CD8-positive, alpha-beta memory T cell (primary cell): ENCODE results near the gene PSMB3. TPM values are rescaled to one million over a fixed set of nuclear protein-coding genes. Genes with fewer than 3 reads are reported as not detected.

Experiments
- CTCF ChIA-PET: fragments of 350-600 bp; sonication (Branson Sonifier 250); formaldehyde crosslinking; loops from one replicate; lab custom pipeline; 2021; ENCODE audit warnings: antibody characterized with exemption; lab: Charles Lee
- POLR2A ChIA-PET: fragments of 350-600 bp; sonication (Branson Sonifier 250); formaldehyde crosslinking; loops from one replicate; lab custom pipeline; 2021; ENCODE audit warnings: antibody characterized with exemption; lab: Charles Lee
- DNase-seq, 5 donors: peaks; one replicate each; pipeline versions ENCODE4 v3.0.0 to v3.0.0-alpha.2; 2020 to 2022; ENCODE audit warnings: mixed read lengths in 1 of 5
- H3K27ac ChIP-seq: one replicate; pipeline ENCODE4 v1.7.0; 2013; ENCODE audit warnings: low read depth, mild to moderate bottlenecking, low read length, moderate library complexity
- H3K27me3 ChIP-seq: 2 replicates; pipeline ENCODE4 v1.7.0; 2013; ENCODE audit warnings: low read length, mild to moderate bottlenecking; ENCODE audit not compliant: insufficient read depth, poor library complexity, severe bottlenecking
- H3K36me3 ChIP-seq: 2 replicates; pipeline ENCODE4 v1.7.0; 2013; ENCODE audit warnings: mild to moderate bottlenecking, low read length, moderate library complexity; ENCODE audit not compliant: insufficient read depth
- H3K4me1 ChIP-seq: 2 replicates; pipeline ENCODE4 v1.7.0; 2013; ENCODE audit warnings: mild to moderate bottlenecking, low read length, moderate library complexity; ENCODE audit not compliant: insufficient read depth
- H3K4me3 ChIP-seq: 2 replicates; pipeline ENCODE4 v1.7.0; 2013; ENCODE audit warnings: mild to moderate bottlenecking, low read length
- H3K9me3 ChIP-seq: 2 replicates; pipeline ENCODE4 v1.7.0; 2013; ENCODE audit warnings: mild to moderate bottlenecking, low read length
- H3K27ac Mint-ChIP-seq, 8 donors: one replicate each; pipeline ENCODE4 v1.8.0; 2020 to 2021; ENCODE audit warnings: mixed read lengths in 8 of 8, mild to moderate bottlenecking in 6 of 8, inconsistent platforms in 3 of 8, moderate library complexity in 3 of 8
- H3K27me3 Mint-ChIP-seq, 2 donors: one replicate each; pipeline ENCODE4 v1.8.0; 2020 to 2021; ENCODE audit warnings: mixed read lengths in 2 of 2, mild to moderate bottlenecking in 1 of 2, moderate library complexity in 1 of 2
- H3K36me3 Mint-ChIP-seq, 3 donors: one replicate each; pipeline ENCODE4 v1.8.0; 2020 to 2021; ENCODE audit warnings: mixed read lengths in 3 of 3, inconsistent platforms in 1 of 3, mild to moderate bottlenecking in 1 of 3
- H3K4me1 Mint-ChIP-seq, 3 donors: one replicate each; pipeline ENCODE4 v1.8.0; 2020 to 2021; ENCODE audit warnings: mixed read lengths in 3 of 3, inconsistent platforms in 1 of 3, mild to moderate bottlenecking in 1 of 3
- H3K4me3 Mint-ChIP-seq, 7 donors: one replicate each; pipeline ENCODE4 v1.8.0; 2020 to 2021; ENCODE audit warnings: mixed read lengths in 7 of 7, mild to moderate bottlenecking in 6 of 7, moderate library complexity in 4 of 7, inconsistent platforms in 2 of 7
- H3K9me3 Mint-ChIP-seq, 5 donors: one replicate each; pipeline ENCODE4 v1.8.0; 2020 to 2022; ENCODE audit warnings: mixed read lengths in 5 of 5, mild to moderate bottlenecking in 3 of 5, moderate library complexity in 2 of 5, inconsistent platforms in 1 of 5
- polyA plus RNA-seq: library from polyadenylated mRNA; unstranded; fragments of 300-500 nt; fragmentation: Illumina TruSeq; gene quantifications from one replicate; pipeline ENCODE4 v1.2.3, GENCODE V29; 2021
- total RNA-seq, 2 experiments: library from RNA; stranded (reverse); gene quantifications; one replicate each; pipeline ENCODE4 v1.2.3, GENCODE V29; 2021

Gene PSMB3
- total and polyA plus RNA-seq, 3 experiments from 2014 or later = 317 to 431 (median 323) TPM

DNA sequence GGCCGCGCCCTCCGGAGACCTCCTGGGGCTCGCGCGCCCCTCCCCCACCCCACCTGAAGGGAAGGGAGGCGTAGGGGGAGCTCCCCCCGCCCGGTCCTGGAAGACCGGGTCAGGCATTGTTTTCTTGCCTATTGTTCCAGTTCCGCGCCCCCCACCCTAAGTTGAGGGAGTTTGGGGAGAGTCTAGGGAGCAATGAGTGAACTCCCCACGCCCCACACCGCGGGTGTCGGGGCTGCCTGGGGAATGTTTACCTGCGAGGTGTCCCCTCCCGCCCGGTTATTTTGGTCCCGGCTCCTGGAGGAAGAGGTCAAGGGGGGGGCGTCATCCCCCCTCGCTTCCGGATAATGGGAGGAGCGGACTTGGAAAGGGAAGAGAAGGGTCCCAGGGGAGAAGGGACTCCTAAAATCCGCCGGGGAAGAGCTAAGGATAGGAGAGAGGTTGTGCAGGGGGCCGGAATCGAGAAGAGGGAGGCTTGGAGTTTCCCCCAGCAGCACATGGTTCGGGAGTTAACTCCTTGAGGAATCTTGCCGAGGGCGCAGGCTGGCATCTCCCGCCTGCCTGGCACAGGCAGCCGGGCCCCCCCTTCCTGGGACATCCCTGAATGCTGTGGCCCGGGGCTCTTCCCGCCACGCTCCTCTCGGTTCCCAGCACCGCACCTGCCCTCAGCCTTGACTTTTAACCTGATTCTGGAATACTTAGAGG is 46.6 kb upstream of the PSMB3 start:
- H3K4me1 Mint-ChIP-seq = peaks cover 55 to 66% (median 61%) of the 10 kb centered on the region in 3 donors

GRCh38 chr17:38706505-38707216 is 45.9 kb upstream of the PSMB3 start:
- H3K27me3 Mint-ChIP-seq = no peaks in the 10 kb centered on the region
- peaks cover 50 to 64% (median 54%) of the 10 kb centered on the region in 3 donors for H3K4me1 Mint-ChIP-seq
- peak overlapping the region; percentile 78 to 98 (median 92) for H3K27ac Mint-ChIP-seq
- Histone ChIP-seq H3K4me1 (peaks cover 56% of the 10 kb centered on the region), H3K9me3 (no peaks in the 10 kb centered on the region), H3K36me3 (peaks cover 40% of the 10 kb centered on the region), H3K27me3 (no peaks in the 10 kb centered on the region), H3K27ac (peak overlapping the region; percentile 34), H3K4me3 (peak overlapping the region; percentile 67)
- ChIA-PET CTCF (interaction anchor here (0.8 to 3.7 kb wide), 8 partner anchors 9 to 163 kb away, joined by 3 to 26 read pairs (median 3); partner anchors contain the start of gene LASP1), POLR2A (interaction anchor here (0.6 to 3.6 kb wide), 9 partner anchors 10 to 162 kb away, joined by 3 to 56 read pairs (median 3); partner anchors contain the start of gene RPL23)
- DNase-seq = peak in 4 of 5 donors; percentile 26 to 61 (median 43)
- peak overlapping the region; percentile 93 to 99 (median 94) for H3K4me3 Mint-ChIP-seq
- peaks cover 0 to 73% (median 12%) of the 10 kb centered on the region in 3 donors for H3K36me3 Mint-ChIP-seq
- H3K9me3 Mint-ChIP-seq = no peaks in the 10 kb centered on the region

More for the DNA sequence above, 46.6 kb upstream of the PSMB3 start:
- Histone ChIP-seq H3K27ac (peak overlapping the region; percentile 34), H3K4me3 (peak overlapping the region; percentile 67), H3K4me1 (peaks cover 60% of the 10 kb centered on the region), H3K27me3 (no peaks in the 10 kb centered on the region), H3K9me3 (no peaks in the 10 kb centered on the region), H3K36me3 (peaks cover 33% of the 10 kb centered on the region)
- H3K27me3 Mint-ChIP-seq = no peaks in the 10 kb centered on the region
- no peaks in the 10 kb centered on the region for H3K9me3 Mint-ChIP-seq
- CTCF ChIA-PET = interaction anchor here (0.9 to 3.7 kb wide), 6 partner anchors 23 to 148 kb away, joined by 3 to 26 read pairs (median 4); partner anchors contain the start of gene CISD3
- H3K36me3 Mint-ChIP-seq = peaks cover 0 to 69% (median 12%) of the 10 kb centered on the region in 3 donors
- POLR2A ChIA-PET = interaction anchor here (0.5 to 3.6 kb wide), 5 partner anchors 22 to 389 kb away, joined by 3 to 56 read pairs (median 6); partner anchors contain the start of gene RPL23
- peak overlapping the region; percentile 93 to 99 (median 94) for H3K4me3 Mint-ChIP-seq
- peak overlapping the region; percentile 78 to 98 (median 92) for H3K27ac Mint-ChIP-seq
- peak in 3 of 5 donors; percentile 21 to 60 (median 41) for DNase-seq

DNA sequence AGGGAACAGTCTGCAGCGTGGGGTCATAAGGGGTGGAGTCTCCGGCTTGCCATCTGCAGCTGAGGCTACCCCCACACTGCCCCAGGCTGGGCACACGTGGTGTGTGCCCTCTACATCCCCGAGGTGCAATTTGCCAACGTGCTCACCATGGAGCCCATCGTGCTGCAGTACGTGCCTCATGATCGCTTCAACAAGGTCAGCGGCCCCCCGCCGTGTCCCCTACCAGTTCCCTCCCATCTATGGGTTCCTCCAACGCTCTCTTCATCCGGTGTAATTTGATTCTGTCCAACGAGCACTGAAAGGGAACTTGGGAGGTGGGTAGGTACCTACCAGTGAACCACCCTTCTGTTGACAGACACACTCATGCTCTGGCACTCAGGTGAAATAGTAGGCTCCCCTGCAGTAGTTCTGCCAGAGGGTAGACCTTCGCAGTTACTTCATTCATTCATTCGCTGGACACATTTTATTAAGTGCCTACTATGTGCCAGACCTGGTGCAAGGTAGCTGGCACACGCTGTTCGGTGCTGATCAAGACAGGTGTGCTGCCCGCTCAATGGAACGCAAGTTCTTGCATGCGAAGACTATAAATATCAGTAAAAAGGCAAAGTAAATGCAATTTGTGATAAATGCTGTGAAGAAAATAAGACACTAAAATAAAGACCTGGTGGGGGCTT is 44.7 kb upstream of the PSMB3 start:
- Mint-ChIP-seq H3K4me3 (peak overlapping the region; percentile 23 to 99 (median 94)), H3K4me1 (peaks cover 51 to 62% (median 52%) of the 10 kb centered on the region in 3 donors), H3K27ac (peak overlapping the region; percentile 29 to 97 (median 91)), H3K9me3 (no peaks in the 10 kb centered on the region), H3K36me3 (peaks cover 0 to 76% (median 12%) of the 10 kb centered on the region in 3 donors), H3K27me3 (no peaks in the 10 kb centered on the region)
- no peak for DNase-seq
- ChIA-PET POLR2A (interaction anchor here (0.5 to 1.3 kb wide), 6 partner anchors 9 to 27 kb away, joined by 3 to 8 read pairs (median 6); no protein-coding TSS in a partner anchor), CTCF (interaction anchor here (1.0 to 3.7 kb wide), 5 partner anchors 8 to 45 kb away, joined by 3 to 26 read pairs (median 3); no protein-coding TSS in a partner anchor)
- Histone ChIP-seq H3K27me3 (no peaks in the 10 kb centered on the region), H3K4me1 (peaks cover 52% of the 10 kb centered on the region), H3K27ac (no peak overlapping the region), H3K9me3 (no peaks in the 10 kb centered on the region), H3K36me3 (peaks cover 51% of the 10 kb centered on the region), H3K4me3 (peak overlapping the region; percentile 67)

DNA sequence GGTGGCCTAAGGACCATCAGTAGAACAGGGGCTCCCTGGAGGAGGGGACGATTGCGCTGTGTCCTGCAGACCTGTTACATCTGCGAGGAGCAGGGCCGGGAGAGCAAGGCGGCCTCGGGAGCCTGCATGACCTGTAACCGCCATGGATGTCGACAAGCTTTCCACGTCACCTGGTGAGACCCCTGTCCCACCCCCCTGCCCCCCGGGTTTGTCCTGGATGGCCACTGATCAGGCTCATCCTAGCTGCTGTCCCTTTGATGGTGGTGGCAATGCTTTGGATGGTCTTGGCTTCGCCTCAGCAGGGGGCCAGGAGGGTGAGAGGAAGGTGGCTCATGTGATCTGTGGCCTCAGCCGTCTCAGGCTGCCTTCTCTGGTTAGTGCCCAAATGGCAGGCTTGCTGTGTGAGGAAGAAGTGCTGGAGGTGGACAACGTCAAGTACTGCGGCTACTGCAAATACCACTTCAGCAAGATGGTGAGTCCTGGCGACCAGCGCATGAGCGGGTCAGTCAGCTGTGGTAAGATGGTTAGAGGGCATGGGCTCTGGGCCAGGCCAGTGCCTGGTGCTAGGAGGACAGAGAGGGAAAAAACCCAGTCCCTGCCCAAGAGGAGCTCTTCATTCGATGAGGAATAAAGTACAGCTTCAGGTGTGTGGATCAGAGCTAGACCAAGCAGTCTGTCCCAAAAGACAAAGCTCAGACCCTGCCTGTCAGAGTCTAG is 43.3 kb upstream of the PSMB3 start:
- Histone ChIP-seq H3K27me3 (no peaks in the 10 kb centered on the region), H3K27ac (no peak overlapping the region), H3K4me3 (no peak overlapping the region), H3K4me1 (peaks cover 46% of the 10 kb centered on the region), H3K36me3 (peaks cover 66% of the 10 kb centered on the region), H3K9me3 (no peaks in the 10 kb centered on the region)
- ChIA-PET POLR2A (no interaction called here), CTCF (interaction anchor here (0.8 to 1.9 kb wide), 2 partner anchors 9 to 31 kb away, joined by 3 to 5 read pairs; no protein-coding TSS in a partner anchor)
- H3K4me3 Mint-ChIP-seq = peak overlapping the region in 1 of 7 donors; percentile 19
- peak overlapping the region in 7 of 8 donors; percentile 55 to 89 (median 72) for H3K27ac Mint-ChIP-seq
- H3K4me1 Mint-ChIP-seq = peaks cover 39 to 51% (median 42%) of the 10 kb centered on the region in 3 donors
- H3K9me3 Mint-ChIP-seq = no peaks in the 10 kb centered on the region
- no peak for DNase-seq
- no peaks in the 10 kb centered on the region for H3K27me3 Mint-ChIP-seq
- H3K36me3 Mint-ChIP-seq = peaks cover 0 to 83% (median 12%) of the 10 kb centered on the region in 3 donors

DNA sequence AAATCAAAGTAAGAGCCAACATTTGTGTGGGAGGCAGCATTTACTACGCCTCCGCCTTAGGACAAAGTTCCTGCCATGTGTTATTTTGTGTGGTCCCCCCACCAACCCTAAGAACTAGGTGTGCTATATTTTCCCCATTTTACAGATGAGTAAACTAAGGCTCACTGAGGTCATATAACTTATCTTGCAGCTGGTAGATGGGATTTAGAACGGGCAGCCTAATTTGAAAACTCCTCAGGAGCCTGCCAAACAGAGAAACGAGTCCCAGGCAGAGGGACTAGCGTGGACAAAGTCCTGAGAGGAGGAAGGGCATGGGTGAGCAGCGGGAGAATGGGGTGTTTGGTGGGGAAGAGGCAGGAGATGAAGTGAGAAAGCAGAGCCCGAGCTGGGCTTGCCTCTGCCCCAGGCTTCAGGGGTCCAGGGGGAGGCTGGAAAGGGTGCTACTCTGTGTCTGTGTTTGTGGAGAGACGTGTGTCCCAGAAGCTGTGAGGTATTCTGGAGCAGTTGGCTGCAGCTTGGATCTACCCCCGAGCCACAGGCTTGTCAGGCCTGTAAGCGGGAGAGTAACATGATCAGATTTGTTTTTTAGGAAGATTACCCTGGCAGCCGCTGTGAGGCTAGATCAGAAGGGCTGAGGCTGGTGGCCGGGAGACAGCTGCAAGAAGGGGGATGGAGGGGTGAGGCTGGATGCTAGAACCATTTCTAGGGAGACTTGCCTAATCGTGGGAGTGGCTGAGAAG is 42.5 kb upstream of the PSMB3 start:
- peaks cover 42% of the 10 kb centered on the region for H3K4me1 ChIP-seq
- CTCF ChIA-PET = interaction anchor here (1.9 to 3.1 kb wide), 2 partner anchors 8 to 25 kb away, joined by 5 to 13 read pairs; no protein-coding TSS in a partner anchor
- Mint-ChIP-seq H3K27ac (peak overlapping the region; percentile 24 to 93 (median 71)), H3K4me3 (peak overlapping the region in 2 of 7 donors; percentile 19 to 65), H3K4me1 (peaks cover 35 to 51% (median 40%) of the 10 kb centered on the region in 3 donors), H3K27me3 (no peaks in the 10 kb centered on the region), H3K9me3 (no peaks in the 10 kb centered on the region), H3K36me3 (peaks cover 0 to 84% (median 12%) of the 10 kb centered on the region in 3 donors)
- POLR2A ChIA-PET = interaction anchor here (0.6 to 1.0 kb wide), 2 partner anchors 19 to 490 kb away, joined by 3 to 4 read pairs; no protein-coding TSS in a partner anchor
- H3K36me3 ChIP-seq = peaks cover 69% of the 10 kb centered on the region
- H3K27ac ChIP-seq = no peak overlapping the region
- H3K9me3 ChIP-seq = no peaks in the 10 kb centered on the region
- DNase-seq = no peak
- H3K4me3 ChIP-seq = no peak overlapping the region
- no peaks in the 10 kb centered on the region for H3K27me3 ChIP-seq

DNA sequence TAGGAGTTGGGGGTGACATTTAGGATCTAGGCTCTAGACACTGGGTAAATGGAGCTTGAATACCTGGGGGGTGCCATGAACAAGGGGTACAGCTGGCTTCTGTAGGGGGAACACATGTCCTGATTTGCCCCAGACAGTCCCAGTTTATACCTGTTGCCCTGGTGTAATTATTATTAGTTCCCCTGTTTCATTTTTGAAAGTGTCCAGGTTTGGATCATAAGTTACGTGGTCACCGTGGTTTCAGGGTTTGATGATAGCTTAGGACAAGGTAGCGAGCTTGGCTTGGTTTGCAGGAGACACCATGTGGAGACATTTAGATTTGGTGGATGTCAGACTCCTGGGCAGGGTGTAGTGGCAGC is 42.0 kb upstream of the PSMB3 start:
- no peak overlapping the region for H3K4me3 ChIP-seq
- peaks cover 0 to 90% (median 12%) of the 10 kb centered on the region in 3 donors for H3K36me3 Mint-ChIP-seq
- H3K27ac Mint-ChIP-seq = peak overlapping the region; percentile 24 to 88 (median 65)
- no peaks in the 10 kb centered on the region for H3K27me3 ChIP-seq
- H3K9me3 Mint-ChIP-seq = no peaks in the 10 kb centered on the region
- no peaks in the 10 kb centered on the region for H3K27me3 Mint-ChIP-seq
- CTCF ChIA-PET = interaction anchor here (1.9 to 3.1 kb wide), 2 partner anchors 8 to 24 kb away, joined by 5 to 13 read pairs; no protein-coding TSS in a partner anchor
- H3K27ac ChIP-seq = no peak overlapping the region
- no peak for DNase-seq
- H3K4me1 Mint-ChIP-seq = peaks cover 35 to 52% (median 40%) of the 10 kb centered on the region in 3 donors
- H3K4me3 Mint-ChIP-seq = no peak overlapping the region
- POLR2A ChIA-PET = interaction anchor here (0.6 to 1.0 kb wide), 2 partner anchors 18 to 489 kb away, joined by 3 to 4 read pairs; no protein-coding TSS in a partner anchor
- peaks cover 42% of the 10 kb centered on the region for H3K4me1 ChIP-seq
- H3K36me3 ChIP-seq = peaks cover 75% of the 10 kb centered on the region
- no peaks in the 10 kb centered on the region for H3K9me3 ChIP-seq
